GM19395 (cell line): Measurements from ENCODE around the gene PHLDB1.
"Not testable (repeated sequence)": the region's sequence is repeated elsewhere in the genome, so short reads cannot be mapped to it uniquely, and the experiment has no call there.

Experiments used
- ATAC-seq: cut with Tn5 transposase; IDR thresholded peaks from one replicate; pipeline ENCODE4 v1.9.1; 2021; ENCODE audit warnings: mild to moderate bottlenecking, moderate library complexity; ENCODE audit not compliant: unreplicated experiment

PHLDB1 gene

GRCh38 chr11:118607401-118608359 lies at the start of gene PHLDB1:
Gene PHLDB1, plus strand, starts transcription at chr11:118607615. Its CDS starts 6,222 bp downstream, at chr11:118613837.
- no peak for ATAC-seq

- no peak for ATAC-seq
Measured at GRCh38 chr11:118560806-118561205, 46.6 kb upstream of the PHLDB1 start.

- no peak for ATAC-seq
Measured at GRCh38 chr11:118565051-118565450, 42.4 kb upstream of the PHLDB1 start.

GRCh38 chr11:118569670-118570069 lies 37.7 kb upstream of the PHLDB1 start:
- no peak for ATAC-seq

GRCh38 chr11:118570787-118571186 lies 36.6 kb upstream of the PHLDB1 start:
- ATAC-seq: no peak

GRCh38 chr11:118571701-118572060 lies 35.7 kb upstream of the PHLDB1 start:
- not testable (repeated sequence) for ATAC-seq

GRCh38 chr11:118572061-118572980 lies 35.1 kb upstream of the PHLDB1 start, which contains the start of gene ARCN1:
Gene ARCN1, plus strand, starts transcription at chr11:118572409. Its CDS starts 139 bp downstream, at chr11:118572548.
- peak; percentile 73 for ATAC-seq

- ATAC-seq: peak; percentile 29
Measured at GRCh38 chr11:118572981-118573550, 34.3 kb upstream of the PHLDB1 start.

GRCh38 chr11:118574636-118575035 lies 32.8 kb upstream of the PHLDB1 start:
- ATAC-seq: no peak

- ATAC-seq: not testable (repeated sequence)
Measured at GRCh38 chr11:118577995-118578394, 29.4 kb upstream of the PHLDB1 start.

GRCh38 chr11:118581057-118581456 lies 26.4 kb upstream of the PHLDB1 start:
- no peak for ATAC-seq

GRCh38 chr11:118587952-118588351 lies 19.5 kb upstream of the PHLDB1 start:
- ATAC-seq: no peak

GRCh38 chr11:118592616-118593367 lies 14.6 kb upstream of the PHLDB1 start:
- no peak for ATAC-seq

- ATAC-seq: not testable (repeated sequence)
Measured at GRCh38 chr11:118594984-118595383, 12.4 kb upstream of the PHLDB1 start.

- ATAC-seq: no peak
Measured at GRCh38 chr11:118596224-118597146, 10.9 kb upstream of the PHLDB1 start.

GRCh38 chr11:118597556-118597955 lies 9.9 kb upstream of the PHLDB1 start:
- no peak for ATAC-seq

- no peak for ATAC-seq
Measured at GRCh38 chr11:118602331-118602730, 5.1 kb upstream of the PHLDB1 start.

- ATAC-seq: not testable (repeated sequence)
Measured at GRCh38 chr11:118603709-118604108, 3.7 kb upstream of the PHLDB1 start.

- no peak for ATAC-seq
Measured at GRCh38 chr11:118604566-118604965, 2.8 kb upstream of the PHLDB1 start.
